ENCODE data around the gene TNNT3.

TNNT3 gene

DNA sequence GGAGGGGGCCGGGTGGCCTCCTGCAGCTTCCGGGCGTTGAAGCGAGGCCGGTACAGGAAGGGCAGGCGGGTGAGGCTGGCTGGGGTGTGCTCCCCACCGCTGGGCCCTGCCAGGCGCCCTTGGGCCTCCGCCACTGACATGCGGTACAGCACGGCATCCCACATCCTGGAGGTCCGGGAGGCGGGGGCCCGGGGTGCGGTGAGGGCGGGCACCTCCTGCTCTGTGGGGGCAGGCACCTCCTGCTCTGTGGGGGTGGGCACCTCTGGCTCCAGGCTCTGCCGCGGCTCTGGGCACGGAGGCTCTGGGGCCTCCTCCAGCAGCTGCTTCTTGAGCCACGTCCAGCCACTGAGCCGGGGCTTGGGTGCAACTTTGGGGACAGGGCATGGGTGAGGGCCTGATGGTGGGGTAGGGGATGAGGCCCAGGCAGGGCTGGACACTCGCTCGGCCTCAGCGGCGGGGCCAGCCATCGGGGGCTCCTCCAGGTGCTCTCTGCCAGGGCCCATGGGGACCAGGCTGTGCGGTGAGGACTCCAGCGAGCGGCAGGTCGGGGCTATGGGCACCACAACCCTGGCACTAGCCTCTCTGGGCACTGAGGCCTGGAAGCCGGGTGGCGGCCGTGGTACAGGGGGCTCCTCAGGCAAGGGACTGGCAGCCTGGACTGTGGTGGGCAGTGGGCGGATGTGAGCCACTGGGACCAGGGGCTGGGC is 30.1 kb upstream of the TNNT3 start:
- ChIA-PET POLR2A (no interaction called here), CTCF (no interaction called here)
- TF ChIP-seq SP1 (IDR thresholded peaks at IDR 0.05): no peak
- no peak for TF ChIP-seq ARNT (IDR thresholded peaks at IDR 0.05)
- no peak for TF ChIP-seq FOXK2 (IDR thresholded peaks at IDR 0.05)
- no peak for TF ChIP-seq ZNF384 (IDR thresholded peaks at IDR 0.05)
- TF ChIP-seq LEF1 (IDR thresholded peaks at IDR 0.05; ENCODE audit: borderline replicate concordance): no peak
- no peak for TF ChIP-seq BHLHE40 (IDR thresholded peaks at IDR 0.05; ENCODE audit: borderline replicate concordance)
- TF ChIP-seq L3MBTL2 (conservative IDR thresholded peaks at IDR 0.05): no peak
- TF ChIP-seq FOXM1 (IDR thresholded peaks at IDR 0.05; ENCODE audit: borderline replicate concordance): no peak
- TF ChIP-seq SUZ12 (IDR thresholded peaks at IDR 0.05): no peak
- TF ChIP-seq, protein P1, sequence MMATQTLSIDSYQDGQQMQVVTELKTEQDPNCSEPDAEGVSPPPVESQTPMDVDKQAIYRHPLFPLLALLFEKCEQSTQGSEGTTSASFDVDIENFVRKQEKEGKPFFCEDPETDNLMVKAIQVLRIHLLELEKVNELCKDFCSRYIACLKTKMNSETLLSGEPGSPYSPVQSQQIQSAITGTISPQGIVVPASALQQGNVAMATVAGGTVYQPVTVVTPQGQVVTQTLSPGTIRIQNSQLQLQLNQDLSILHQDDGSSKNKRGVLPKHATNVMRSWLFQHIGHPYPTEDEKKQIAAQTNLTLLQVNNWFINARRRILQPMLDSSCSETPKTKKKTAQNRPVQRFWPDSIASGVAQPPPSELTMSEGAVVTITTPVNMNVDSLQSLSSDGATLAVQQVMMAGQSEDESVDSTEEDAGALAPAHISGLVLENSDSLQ (IDR thresholded peaks at IDR 0.05): no peak
- TF ChIP-seq CTBP1 (IDR thresholded peaks at IDR 0.05; ENCODE audit: borderline replicate concordance): no peak
- no peak for DNase-seq (ENCODE audit: extremely low spot score)

DNA sequence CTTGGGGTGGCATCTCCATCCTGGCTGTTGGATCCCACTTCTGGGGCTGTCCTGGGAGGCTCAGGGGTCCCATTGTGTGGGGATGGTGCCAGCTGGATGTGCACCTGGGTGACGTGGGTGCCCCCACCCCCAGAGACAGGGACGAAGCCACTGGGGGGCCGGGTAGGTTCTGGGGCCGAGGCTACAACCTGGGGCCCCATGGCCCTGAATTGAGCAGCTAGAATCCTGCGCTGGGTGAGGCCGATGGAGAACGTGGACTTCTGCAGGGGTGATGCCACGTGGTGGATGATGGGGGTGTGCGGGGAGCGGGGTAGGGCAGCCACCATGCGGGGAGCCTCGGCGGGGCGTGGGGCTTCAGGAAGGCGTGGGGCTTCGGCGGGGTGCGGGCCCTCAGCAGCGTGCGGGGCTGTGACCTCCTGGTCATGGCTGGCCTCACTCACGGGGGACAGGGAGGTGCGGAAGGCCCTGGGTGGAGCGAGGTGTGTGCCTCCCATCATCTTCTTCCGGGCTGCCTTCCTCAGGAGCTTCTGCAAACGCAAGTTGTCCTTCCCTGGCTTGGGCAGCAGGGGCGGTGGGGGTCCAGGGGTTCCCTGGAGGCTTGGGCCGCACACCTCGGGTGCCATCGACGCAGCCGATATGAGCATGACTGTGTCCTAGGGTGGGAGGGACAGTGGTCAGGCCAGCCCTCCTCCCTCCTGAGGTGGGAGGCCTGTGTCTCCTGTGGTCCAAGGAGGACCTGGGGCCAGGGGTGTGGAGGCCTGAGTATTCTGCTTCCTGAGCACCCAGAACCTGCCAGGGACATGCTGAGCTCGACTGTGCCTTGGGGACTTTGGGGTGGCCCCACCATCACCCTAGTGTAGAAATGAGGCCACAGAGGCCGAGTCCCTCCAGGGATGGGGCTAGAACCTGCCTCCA is 29.3 kb upstream of the TNNT3 start:
- CTCF ChIA-PET: no interaction called here
- TF ChIP-seq NFRKB (IDR thresholded peaks at IDR 0.05): no peak
- no peak for TF ChIP-seq HDGF (IDR thresholded peaks at IDR 0.05; ENCODE audit: borderline replicate concordance)
- TF ChIP-seq FOXM1 (IDR thresholded peaks at IDR 0.05; ENCODE audit: borderline replicate concordance): no peak
- no peak for TF ChIP-seq SUZ12 (IDR thresholded peaks at IDR 0.05)
- no peak for TF ChIP-seq L3MBTL2 (conservative IDR thresholded peaks at IDR 0.05)
- TF ChIP-seq ELF4 (IDR thresholded peaks at IDR 0.05): no peak
- no peak for TF ChIP-seq FOXK2 (IDR thresholded peaks at IDR 0.05)
- no peak for TF ChIP-seq BHLHE40 (IDR thresholded peaks at IDR 0.05; ENCODE audit: borderline replicate concordance)
- TF ChIP-seq TARDBP (IDR thresholded peaks at IDR 0.05): no peak
- no peak for TF ChIP-seq SP1 (IDR thresholded peaks at IDR 0.05)
- TF ChIP-seq FOXA1 (IDR thresholded peaks at IDR 0.05): no peak
- no peak for TF ChIP-seq ARNT (IDR thresholded peaks at IDR 0.05)
- no peak for TF ChIP-seq CTBP1 (IDR thresholded peaks at IDR 0.05; ENCODE audit: borderline replicate concordance)
- TF ChIP-seq, protein P1 (IDR thresholded peaks at IDR 0.05): no peak
- no peak for TF ChIP-seq ZNF384 (IDR thresholded peaks at IDR 0.05)
- TF ChIP-seq LEF1 (IDR thresholded peaks at IDR 0.05; ENCODE audit: borderline replicate concordance): no peak
- DNase-seq (ENCODE audit: extremely low spot score): no peak
- POLR2A ChIA-PET: no interaction called here

DNA sequence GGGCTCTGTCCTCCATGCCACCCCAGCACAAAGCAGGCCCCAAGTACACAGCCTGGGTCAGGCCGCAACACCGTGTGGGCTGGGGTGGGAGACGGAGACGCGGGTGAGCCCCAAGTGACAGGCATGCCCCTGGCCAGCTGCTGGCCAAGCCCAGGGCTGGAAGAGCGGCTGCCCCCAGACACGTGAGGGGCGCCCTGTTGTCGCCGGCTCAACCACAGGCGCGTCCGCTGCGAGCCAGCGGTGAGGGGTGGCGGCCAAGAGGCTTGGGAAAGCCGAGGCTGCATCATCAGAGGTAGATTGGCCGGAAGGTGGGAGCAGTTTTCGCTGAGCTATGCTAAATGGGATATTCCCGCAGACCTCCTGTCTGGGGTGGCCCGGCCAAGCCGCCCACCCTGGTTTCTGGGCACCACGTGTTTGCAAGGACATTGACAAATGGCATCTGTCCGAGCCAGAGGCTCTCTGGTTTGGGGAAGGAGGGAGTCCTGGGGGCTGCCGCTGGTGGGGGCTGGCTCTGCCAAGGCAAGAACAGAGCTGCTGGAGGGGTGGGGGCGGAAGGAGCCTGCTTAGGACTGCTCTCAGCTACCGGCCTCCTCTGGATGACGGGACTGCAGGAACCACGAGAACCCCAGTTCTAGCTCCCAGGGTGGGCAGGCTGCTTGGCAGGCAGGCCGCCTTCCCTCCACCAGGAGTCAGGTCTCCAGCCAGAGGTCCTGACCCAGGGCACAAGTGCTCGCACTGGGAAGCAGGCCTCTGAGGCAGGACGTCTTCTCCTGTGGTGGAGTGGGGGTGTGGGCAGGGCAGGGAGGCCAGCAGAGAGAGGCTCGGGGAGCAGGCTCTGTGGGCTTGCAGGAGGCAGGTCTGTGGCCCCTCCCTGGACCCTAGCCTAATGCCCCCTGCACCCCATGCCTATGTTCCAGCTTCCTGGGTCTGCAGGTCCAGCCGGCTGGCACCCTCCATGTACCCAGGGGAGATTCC is 28.4 kb upstream of the TNNT3 start:
- no peak for DNase-seq (ENCODE audit: extremely low spot score)
- no peak for TF ChIP-seq ZNF384 (IDR thresholded peaks at IDR 0.05)
- no peak for TF ChIP-seq FOXK2 (IDR thresholded peaks at IDR 0.05)
- TF ChIP-seq CTBP1 (IDR thresholded peaks at IDR 0.05; ENCODE audit: borderline replicate concordance): no peak
- TF ChIP-seq HDGF (IDR thresholded peaks at IDR 0.05; ENCODE audit: borderline replicate concordance): no peak
- TF ChIP-seq, protein P1 (IDR thresholded peaks at IDR 0.05): no peak
- TF ChIP-seq SP1 (IDR thresholded peaks at IDR 0.05): no peak
- TF ChIP-seq L3MBTL2 (conservative IDR thresholded peaks at IDR 0.05): no peak
- TF ChIP-seq ARNT (IDR thresholded peaks at IDR 0.05): no peak
- no peak for TF ChIP-seq ELF4 (IDR thresholded peaks at IDR 0.05)
- TF ChIP-seq TARDBP (IDR thresholded peaks at IDR 0.05): no peak
- TF ChIP-seq SUZ12 (IDR thresholded peaks at IDR 0.05): no peak
- TF ChIP-seq LEF1 (IDR thresholded peaks at IDR 0.05; ENCODE audit: borderline replicate concordance): no peak
- no peak for TF ChIP-seq NFRKB (IDR thresholded peaks at IDR 0.05)
- no peak for TF ChIP-seq FOXA1 (IDR thresholded peaks at IDR 0.05)
- TF ChIP-seq BHLHE40 (IDR thresholded peaks at IDR 0.05; ENCODE audit: borderline replicate concordance): no peak
- no peak for TF ChIP-seq FOXM1 (IDR thresholded peaks at IDR 0.05; ENCODE audit: borderline replicate concordance)
- POLR2A ChIA-PET: interaction anchor here (1.2 kb wide), 1 partner anchor 26 kb away, joined by 3 read pairs; no protein-coding TSS in a partner anchor
- CTCF ChIA-PET: no interaction called here

DNA sequence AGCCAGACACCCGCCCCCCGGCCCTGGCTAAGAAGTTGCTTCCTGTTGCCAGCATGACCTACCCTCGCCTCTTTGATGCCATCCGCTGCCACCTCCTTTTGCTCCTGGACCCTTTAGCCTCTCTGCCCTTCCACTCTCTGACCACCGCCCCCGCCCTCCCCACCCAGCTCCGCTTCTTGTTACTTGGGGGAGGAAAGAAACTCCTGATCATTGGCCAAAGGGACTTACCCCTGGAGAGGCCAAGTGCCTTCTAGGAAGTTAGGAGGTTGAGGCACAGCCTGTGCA is 27.7 kb upstream of the TNNT3 start, which contains the start of gene PRR33:
PRR33 (minus strand) TSS at position 65 of the 285 bp plus-strand sequence. CDS start 1,311 bp downstream, outside the sequence.
- no peak for DNase-seq (ENCODE audit: extremely low spot score)
- ChIA-PET POLR2A (interaction anchor here (1.2 kb wide), 1 partner anchor 25 kb away, joined by 3 read pairs; no protein-coding TSS in a partner anchor), CTCF (no interaction called here)
- TF ChIP-seq, protein P1 (IDR thresholded peaks at IDR 0.05): no peak
- TF ChIP-seq SP1 (IDR thresholded peaks at IDR 0.05): no peak
- TF ChIP-seq LEF1 (IDR thresholded peaks at IDR 0.05; ENCODE audit: borderline replicate concordance): no peak
- TF ChIP-seq SUZ12 (IDR thresholded peaks at IDR 0.05): no peak

Measured in HEK293T (cell line).